AML-193 (cell line): ENCODE results near the gene MBOAT1.
A peak's percentile ranks its signal among the peaks of the same experiment; 100 is the strongest.
"Not testable (repeated sequence)": the region's sequence is repeated elsewhere in the genome, so short reads cannot be mapped to it uniquely, and the experiment has no call there.

Experiments
- DNase-seq, 2 experiments: peaks; one replicate each; lab custom pipeline; 2025; lab: John Stamatoyannopoulos, UW

The MBOAT1 gene

GRCh38 chr6:20170455-20171148 lies 41.7 kb downstream of the MBOAT1 start:
- DNase-seq, result no peak

GRCh38 chr6:20169786-20170185 lies 42.5 kb downstream of the MBOAT1 start:
- DNase-seq, result no peak

GRCh38 chr6:20169119-20169557 lies 43.1 kb downstream of the MBOAT1 start:
- DNase-seq, result peak; percentile 92 to 95

GRCh38 chr6:20168690-20169089 lies 43.6 kb downstream of the MBOAT1 start:
- DNase-seq, result no peak

GRCh38 chr6:20167601-20168000 lies 44.7 kb downstream of the MBOAT1 start:
- DNase-seq, result no peak

GRCh38 chr6:20166210-20166609 lies 46.1 kb downstream of the MBOAT1 start:
- DNase-seq, result no peak

GRCh38 chr6:20162515-20162914 lies 49.8 kb downstream of the MBOAT1 start:
- DNase-seq, result no peak

- no peak for DNase-seq
Measured at GRCh38 chr6:20160541-20161283, 51.6 kb downstream of the MBOAT1 start.

GRCh38 chr6:20159781-20160540 lies 52.3 kb downstream of the MBOAT1 start:
- DNase-seq, result no peak

GRCh38 chr6:20159098-20159497 lies 53.2 kb downstream of the MBOAT1 start:
- DNase-seq, result no peak

GRCh38 chr6:20158676-20159075 lies 53.6 kb downstream of the MBOAT1 start:
- DNase-seq, result no peak

- DNase-seq, result no peak
Measured at GRCh38 chr6:20156824-20157223, 55.4 kb downstream of the MBOAT1 start.

- no peak for DNase-seq
Measured at GRCh38 chr6:20154753-20155152, 57.5 kb downstream of the MBOAT1 start.

- no peak for DNase-seq
Measured at GRCh38 chr6:20153194-20153593, 59.1 kb downstream of the MBOAT1 start.

GRCh38 chr6:20148433-20148832 lies 63.8 kb downstream of the MBOAT1 start:
- no peak for DNase-seq

- DNase-seq, result no peak
Measured at GRCh38 chr6:20147469-20147868, 64.8 kb downstream of the MBOAT1 start.

- DNase-seq, result not testable (repeated sequence)
Measured at GRCh38 chr6:20146831-20147230, 65.4 kb downstream of the MBOAT1 start.

- DNase-seq, result no peak
Measured at GRCh38 chr6:20146291-20146690, 66.0 kb downstream of the MBOAT1 start.

GRCh38 chr6:20142866-20143265 lies 69.4 kb downstream of the MBOAT1 start:
- no peak for DNase-seq

GRCh38 chr6:20141931-20142330 lies 70.3 kb downstream of the MBOAT1 start:
- no peak for DNase-seq

GRCh38 chr6:20139127-20139963 lies 72.9 kb downstream of the MBOAT1 start:
- not testable (repeated sequence) for DNase-seq

GRCh38 chr6:20137837-20138236 lies 74.4 kb downstream of the MBOAT1 start:
- no peak for DNase-seq
